Ovary (tissue), 3 donors: ENCODE data around the gene OR4Q2.

Experiments used
- EP300 ChIP-seq: sonication (generic); formaldehyde crosslinking; IDR thresholded peaks from one replicate; pipeline ENCODE4 v1.6.1; 2017; ENCODE audit warnings: antibody characterized with exemption
- POLR2A ChIP-seq: fragments of 450-650 bp; IDR thresholded peaks from one replicate; pipeline ENCODE4 v1.6.1; 2017; ENCODE audit warnings: antibody characterized with exemption, mild to moderate bottlenecking, moderate library complexity
- TF ChIP-seq, protein P1 (sequence below), 3 donors: fragments of 450-650 bp in 2 of 3; fragments of 200-600 bp in 1 of 3; IDR thresholded peaks; one replicate each; pipeline versions ENCODE4 v1.5.1 to v1.8.0; 2016 to 2022; ENCODE audit warnings: antibody characterized with exemption in 3 of 3, mild to moderate bottlenecking in 1 of 3
- donor health status: DM: no; HTN: no; CAD: no.

DNA sequence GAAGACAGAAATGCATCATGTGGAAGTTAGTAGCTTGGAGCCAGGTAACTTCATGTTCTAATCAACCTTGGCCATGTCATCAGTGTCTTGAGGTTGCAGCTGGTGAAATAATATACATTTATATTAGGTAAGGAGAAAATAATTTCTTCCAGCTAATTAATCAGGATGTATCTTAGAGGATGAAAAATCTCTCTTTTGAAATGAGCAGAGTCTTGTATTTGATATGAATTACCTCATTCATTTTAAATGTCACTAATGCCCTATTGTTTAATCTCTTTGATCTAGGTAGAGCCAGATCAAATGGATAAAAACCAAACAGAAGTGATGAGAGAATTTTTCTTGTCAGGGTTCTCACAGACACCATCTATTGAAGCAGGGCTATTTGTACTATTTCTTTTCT lies at the start of gene OR4Q2:
- TF ChIP-seq, protein P1, sequence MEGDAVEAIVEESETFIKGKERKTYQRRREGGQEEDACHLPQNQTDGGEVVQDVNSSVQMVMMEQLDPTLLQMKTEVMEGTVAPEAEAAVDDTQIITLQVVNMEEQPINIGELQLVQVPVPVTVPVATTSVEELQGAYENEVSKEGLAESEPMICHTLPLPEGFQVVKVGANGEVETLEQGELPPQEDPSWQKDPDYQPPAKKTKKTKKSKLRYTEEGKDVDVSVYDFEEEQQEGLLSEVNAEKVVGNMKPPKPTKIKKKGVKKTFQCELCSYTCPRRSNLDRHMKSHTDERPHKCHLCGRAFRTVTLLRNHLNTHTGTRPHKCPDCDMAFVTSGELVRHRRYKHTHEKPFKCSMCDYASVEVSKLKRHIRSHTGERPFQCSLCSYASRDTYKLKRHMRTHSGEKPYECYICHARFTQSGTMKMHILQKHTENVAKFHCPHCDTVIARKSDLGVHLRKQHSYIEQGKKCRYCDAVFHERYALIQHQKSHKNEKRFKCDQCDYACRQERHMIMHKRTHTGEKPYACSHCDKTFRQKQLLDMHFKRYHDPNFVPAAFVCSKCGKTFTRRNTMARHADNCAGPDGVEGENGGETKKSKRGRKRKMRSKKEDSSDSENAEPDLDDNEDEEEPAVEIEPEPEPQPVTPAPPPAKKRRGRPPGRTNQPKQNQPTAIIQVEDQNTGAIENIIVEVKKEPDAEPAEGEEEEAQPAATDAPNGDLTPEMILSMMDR (IDR thresholded peaks at IDR 0.05) = no peak
- TF ChIP-seq POLR2A (no peak), EP300 (no peak)
